C4-2B (cell line): ENCODE measurements around the gene NCOA1.

ENCODE experiments used
- ZFX ChIP-seq: fragments of 450-650 bp; IDR thresholded peaks from 2 replicates; pipeline ENCODE4 v1.6.1; 2017
- TF ChIP-seq, protein P1 (sequence below): fragments of 450-650 bp; conservative IDR thresholded peaks from 2 replicates; pipeline ENCODE4 v1.5.1; 2017; ENCODE audit warnings: mild to moderate bottlenecking

- TF ChIP-seq, protein P1, sequence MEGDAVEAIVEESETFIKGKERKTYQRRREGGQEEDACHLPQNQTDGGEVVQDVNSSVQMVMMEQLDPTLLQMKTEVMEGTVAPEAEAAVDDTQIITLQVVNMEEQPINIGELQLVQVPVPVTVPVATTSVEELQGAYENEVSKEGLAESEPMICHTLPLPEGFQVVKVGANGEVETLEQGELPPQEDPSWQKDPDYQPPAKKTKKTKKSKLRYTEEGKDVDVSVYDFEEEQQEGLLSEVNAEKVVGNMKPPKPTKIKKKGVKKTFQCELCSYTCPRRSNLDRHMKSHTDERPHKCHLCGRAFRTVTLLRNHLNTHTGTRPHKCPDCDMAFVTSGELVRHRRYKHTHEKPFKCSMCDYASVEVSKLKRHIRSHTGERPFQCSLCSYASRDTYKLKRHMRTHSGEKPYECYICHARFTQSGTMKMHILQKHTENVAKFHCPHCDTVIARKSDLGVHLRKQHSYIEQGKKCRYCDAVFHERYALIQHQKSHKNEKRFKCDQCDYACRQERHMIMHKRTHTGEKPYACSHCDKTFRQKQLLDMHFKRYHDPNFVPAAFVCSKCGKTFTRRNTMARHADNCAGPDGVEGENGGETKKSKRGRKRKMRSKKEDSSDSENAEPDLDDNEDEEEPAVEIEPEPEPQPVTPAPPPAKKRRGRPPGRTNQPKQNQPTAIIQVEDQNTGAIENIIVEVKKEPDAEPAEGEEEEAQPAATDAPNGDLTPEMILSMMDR, result no peak
- TF ChIP-seq ZFX, result no peak
Measured at GRCh38 chr2:24731040-24731439, 240.0 kb downstream of the NCOA1 start.
